Liver (tissue), 9 donors: Measurements from ENCODE around the gene ATP6V1F. TPM values are rescaled to one million over a fixed set of nuclear protein-coding genes. Genes with fewer than 3 reads are reported as not detected.

Experiments
- DNase-seq: peaks from one replicate; pipeline ENCODE4 v3.0.0-alpha.2; 2017; ENCODE audit warnings: low spot score
- H3K27ac ChIP-seq, 2 donors: one replicate each; pipeline ENCODE4 v1.7.0; 2013; ENCODE audit warnings: inconsistent platforms in 2 of 2, low read length in 2 of 2, control low read depth in 1 of 2, low read depth in 1 of 2, mild to moderate bottlenecking in 1 of 2
- H3K27me3 ChIP-seq, 4 donors: one replicate each; pipeline versions ENCODE4 v1.6.1 to v1.7.0; 2013; ENCODE audit warnings: low read length in 3 of 4, inconsistent platforms in 1 of 4, mild to moderate bottlenecking in 1 of 4, moderate library complexity in 1 of 4; ENCODE audit not compliant: control insufficient read depth in 4 of 4, insufficient read depth in 4 of 4
- H3K36me3 ChIP-seq, 4 donors: one replicate each; pipeline versions ENCODE4 v1.6.1 to v1.7.0; 2013; ENCODE audit warnings: low read length in 3 of 4, mild to moderate bottlenecking in 3 of 4, low read depth in 1 of 4, moderate library complexity in 1 of 4; ENCODE audit not compliant: control insufficient read depth in 4 of 4, insufficient read depth in 3 of 4
- H3K4me1 ChIP-seq, 4 donors: one replicate each; pipeline versions ENCODE4 v1.6.1 to v1.7.0; 2013; ENCODE audit warnings: low read length in 3 of 4, mild to moderate bottlenecking in 3 of 4, moderate library complexity in 1 of 4; ENCODE audit not compliant: control insufficient read depth in 4 of 4, insufficient read depth in 4 of 4
- H3K4me3 ChIP-seq, 3 donors: one replicate each; pipeline versions ENCODE4 v1.6.1 to v1.7.0; 2013; ENCODE audit warnings: low read length in 3 of 3, control low read depth in 1 of 3, low read depth in 1 of 3, mild to moderate bottlenecking in 1 of 3
- H3K9ac ChIP-seq, 2 donors: one replicate each; pipeline ENCODE4 v1.7.0; 2013; ENCODE audit warnings: low read length in 2 of 2, mild to moderate bottlenecking in 2 of 2, moderate library complexity in 2 of 2, control low read depth in 1 of 2, low read depth in 1 of 2
- H3K9me3 ChIP-seq, 4 donors: one replicate each; pipeline versions ENCODE4 v1.6.1 to v1.7.0; 2013; ENCODE audit warnings: low read length in 3 of 4; ENCODE audit not compliant: control insufficient read depth in 4 of 4
- CTCF ChIP-seq: fragments of 150-350 bp; IDR thresholded peaks from 2 replicates; pipeline ENCODE4 v1.5.1; 2017; ENCODE audit warnings: improper control_type of control experiment, low read depth, low read length; ENCODE audit not compliant: missing input control
- EGR1 ChIP-seq, 2 donors: IDR thresholded peaks; 2 replicates each; pipeline ENCODE4 v1.6.1; 2016 to 2018; ENCODE audit warnings: antibody characterized with exemption in 2 of 2, low read depth in 2 of 2
- FOXA1 ChIP-seq: IDR thresholded peaks from 2 replicates; pipeline ENCODE4 v1.6.1; 2016; ENCODE audit warnings: antibody characterized with exemption
- FOXA2 ChIP-seq: IDR thresholded peaks from 2 replicates; pipeline ENCODE4 v1.6.1; 2016; ENCODE audit warnings: antibody characterized with exemption
- GABPA ChIP-seq, 2 donors: IDR thresholded peaks in 1 of 2; conservative IDR thresholded peaks in 1 of 2; 2 replicates each; pipeline ENCODE4 v1.6.1; 2016; ENCODE audit warnings: antibody characterized with exemption in 2 of 2, mild to moderate bottlenecking in 1 of 2, moderate library complexity in 1 of 2
- HNF4A ChIP-seq, 2 donors: conservative IDR thresholded peaks; 2 replicates each; pipeline ENCODE4 v1.6.1; 2016; ENCODE audit warnings: antibody characterized with exemption in 2 of 2, mild to moderate bottlenecking in 2 of 2
- HNF4G ChIP-seq: IDR thresholded peaks from 2 replicates; pipeline ENCODE4 v1.6.1; 2016; ENCODE audit warnings: antibody characterized with exemption
- JUND ChIP-seq, 2 donors: IDR thresholded peaks; 2 replicates each; pipeline ENCODE4 v1.6.1; 2016; ENCODE audit warnings: antibody characterized with exemption in 2 of 2
- NR2F2 ChIP-seq: IDR thresholded peaks from 2 replicates; pipeline ENCODE4 v1.6.1; 2016; ENCODE audit warnings: antibody characterized with exemption
- RAD21 ChIP-seq, 2 donors: IDR thresholded peaks; 2 replicates each; pipeline ENCODE4 v1.6.1; 2016; ENCODE audit warnings: antibody characterized with exemption in 2 of 2, mild to moderate bottlenecking in 2 of 2
- REST ChIP-seq: IDR thresholded peaks from 2 replicates; pipeline ENCODE4 v1.6.1; 2016; ENCODE audit warnings: antibody characterized with exemption, mild to moderate bottlenecking
- RXRA ChIP-seq, 2 donors: IDR thresholded peaks; 2 replicates each; pipeline ENCODE4 v1.6.1; 2017 to 2018; ENCODE audit warnings: antibody characterized with exemption in 2 of 2, mild to moderate bottlenecking in 1 of 2
- SP1 ChIP-seq: IDR thresholded peaks from 2 replicates; pipeline ENCODE4 v1.6.1; 2018; ENCODE audit warnings: antibody characterized with exemption, mild to moderate bottlenecking
- TAF1 ChIP-seq: conservative IDR thresholded peaks from 2 replicates; pipeline ENCODE4 v1.6.1; 2016; ENCODE audit warnings: antibody characterized with exemption, mild to moderate bottlenecking
- YY1 ChIP-seq: IDR thresholded peaks from 2 replicates; pipeline ENCODE4 v1.6.1; 2016; ENCODE audit warnings: antibody characterized with exemption, mild to moderate bottlenecking
- ZBTB33 ChIP-seq: IDR thresholded peaks from 2 replicates; pipeline ENCODE4 v1.6.1; 2016; ENCODE audit warnings: antibody characterized with exemption
- WGBS: extraction: QIAGEN DNeasy Blood & Tissue Kit; methylation state at CpG from one replicate; pipeline ENCODE4 v1.1.7; 2013; 5-methylcytosine and 5-hydroxymethylcytosine counted together
- polyA plus RNA-seq, 2 donors: library from polyadenylated mRNA; stranded (reverse) in 1 of 2; unstranded in 1 of 2; fragments of 200-250 nt in 1 of 2; fragments of >200 nt in 1 of 2; fragmentation: Nextera tagmentation in 1 of 2; extraction: Ambion mirVana in 1 of 2; gene quantifications; one replicate each; pipeline versions ENCODE4 v1.2.1 to v1.2.3, GENCODE V29; 2013 to 2015
- total RNA-seq, 2 donors: library from RNA; depleted of rRNA; stranded (reverse); fragments of >200 nt; gene quantifications; one replicate each; pipeline ENCODE4 v1.2.3, GENCODE V29; 2014
- TF ChIP-seq, protein P1 (sequence below): IDR thresholded peaks from 2 replicates; pipeline ENCODE4 v1.6.1; 2016; ENCODE audit warnings: antibody characterized with exemption
- TF ChIP-seq, protein P2 (sequence below): IDR thresholded peaks from 2 replicates; pipeline ENCODE4 v1.6.1; 2016; ENCODE audit warnings: antibody characterized with exemption
- donor health status: healthy.
- donor health status: healthy.
- donor health status: healthy.
- donor health status: healthy.
- donor health status: healthy.

ATP6V1F gene
- total and polyA plus RNA-seq, 4 donors: 23.1 to 111 (median 47.1) TPM

DNA sequence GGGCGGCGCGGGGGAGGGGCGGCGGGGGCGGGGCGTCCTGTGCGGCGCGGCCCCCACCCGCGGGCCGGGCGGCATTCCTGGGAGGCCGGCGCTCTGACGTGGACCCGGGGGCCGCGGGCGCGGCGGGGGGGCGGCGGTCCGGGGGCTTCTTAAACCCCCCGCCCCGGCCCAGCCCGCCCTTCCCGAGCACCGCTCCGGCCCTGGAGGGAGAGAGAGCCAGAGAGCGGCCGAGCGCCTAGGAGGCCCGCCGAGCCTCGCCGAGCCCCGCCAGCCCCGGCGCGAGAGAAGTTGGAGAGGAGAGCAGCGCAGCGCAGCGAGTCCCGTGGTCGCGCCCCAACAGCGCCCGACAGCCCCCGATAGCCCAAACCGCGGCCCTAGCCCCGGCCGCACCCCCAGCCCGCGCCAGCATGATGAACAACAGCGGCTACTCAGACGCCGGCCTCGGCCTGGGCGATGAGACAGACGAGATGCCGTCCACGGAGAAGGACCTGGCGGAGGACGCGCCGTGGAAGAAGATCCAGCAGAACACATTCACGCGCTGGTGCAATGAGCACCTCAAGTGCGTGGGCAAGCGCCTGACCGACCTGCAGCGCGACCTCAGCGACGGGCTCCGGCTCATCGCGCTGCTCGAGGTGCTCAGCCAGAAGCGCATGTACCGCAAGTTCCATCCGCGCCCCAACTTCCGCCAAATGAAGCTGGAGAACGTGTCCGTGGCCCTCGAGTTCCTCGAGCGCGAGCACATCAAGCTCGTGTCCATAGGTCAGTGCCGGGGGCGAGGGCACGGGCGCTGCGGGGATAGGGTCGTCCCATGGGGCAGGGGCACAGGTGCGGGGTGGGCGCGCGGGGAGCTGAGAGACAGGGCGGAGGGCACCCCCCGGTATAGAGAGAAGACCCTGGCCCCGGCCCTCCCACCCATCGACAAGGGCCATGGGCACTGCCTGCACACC lies 32.2 kb upstream of the ATP6V1F start, which contains the start of gene FLNC:
Gene FLNC (plus strand): TSS at position 176 of the 947 bp plus-strand sequence. CDS start 232 bp downstream, at position 408.
- no peak within 1 kb of the TSS for H3K9ac ChIP-seq
- H3K36me3 ChIP-seq: no peaks in the 10 kb centered on the region
- TF ChIP-seq NR2F2 (no peak), ZBTB33 (no peak), FOXA2 (no peak), JUND (IDR thresholded peaks at IDR 0.05) (no peak), EGR1 (IDR thresholded peaks at IDR 0.05; ENCODE audit: low read depth in 2 of 2) (no peak), HNF4G (no peak), RXRA (IDR thresholded peaks at IDR 0.05) (no peak), HNF4A (conservative IDR thresholded peaks at IDR 0.05) (no peak), RAD21 (IDR thresholded peaks at IDR 0.05) (no peak), GABPA (IDR thresholded peaks at IDR 0.05 in 1 of 2, conservative IDR thresholded peaks at IDR 0.05 in 1 of 2) (no peak), CTCF (no peak), YY1 (no peak), SP1 (no peak), FOXA1 (no peak), REST (no peak), TAF1 (no peak)
- TF ChIP-seq, protein P1, sequence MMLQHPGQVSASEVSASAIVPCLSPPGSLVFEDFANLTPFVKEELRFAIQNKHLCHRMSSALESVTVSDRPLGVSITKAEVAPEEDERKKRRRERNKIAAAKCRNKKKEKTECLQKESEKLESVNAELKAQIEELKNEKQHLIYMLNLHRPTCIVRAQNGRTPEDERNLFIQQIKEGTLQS: no peak
- TF ChIP-seq, protein P2, sequence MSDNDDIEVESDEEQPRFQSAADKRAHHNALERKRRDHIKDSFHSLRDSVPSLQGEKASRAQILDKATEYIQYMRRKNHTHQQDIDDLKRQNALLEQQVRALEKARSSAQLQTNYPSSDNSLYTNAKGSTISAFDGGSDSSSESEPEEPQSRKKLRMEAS: no peak
- no peak within 1 kb of the TSS for H3K27ac ChIP-seq
- peaks cover 3 to 13% (median 7%) of the 10 kb centered on the region in 4 donors for H3K4me1 ChIP-seq
- H3K4me3 ChIP-seq: peak within 1 kb of the TSS in 2 of 3 donors; percentile 6 to 39
- no peak for DNase-seq
- 4% methylated on average over 109 of the region's 109 CpGs for WGBS
- no peaks in the 10 kb centered on the region for H3K9me3 ChIP-seq
- peaks cover 0 to 5% (median 0%) of the 10 kb centered on the region in 4 donors for H3K27me3 ChIP-seq
